Measurements from ENCODE around the gene GATAD2A.

DNA sequence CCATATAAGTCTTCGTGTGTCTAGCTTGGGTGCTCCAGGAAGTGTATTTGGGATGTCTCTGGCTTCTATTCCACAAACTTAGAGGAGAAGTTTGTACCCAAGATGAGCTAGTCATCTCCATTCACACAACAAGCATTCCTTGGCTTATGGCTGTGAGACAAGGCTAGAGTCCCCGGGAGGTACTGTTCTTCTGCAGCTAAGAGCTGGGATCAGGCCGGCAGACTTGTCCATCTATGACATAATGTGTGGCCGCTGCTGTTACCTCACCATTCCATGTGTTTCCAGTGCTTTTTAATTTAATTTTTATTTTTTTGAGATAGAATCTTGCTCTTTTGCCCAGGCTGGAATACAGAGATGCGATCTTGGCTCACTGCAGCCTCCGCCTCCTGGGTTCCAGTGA is 20.7 kb downstream of the GATAD2A start:
- TF ChIP-seq, protein P1, sequence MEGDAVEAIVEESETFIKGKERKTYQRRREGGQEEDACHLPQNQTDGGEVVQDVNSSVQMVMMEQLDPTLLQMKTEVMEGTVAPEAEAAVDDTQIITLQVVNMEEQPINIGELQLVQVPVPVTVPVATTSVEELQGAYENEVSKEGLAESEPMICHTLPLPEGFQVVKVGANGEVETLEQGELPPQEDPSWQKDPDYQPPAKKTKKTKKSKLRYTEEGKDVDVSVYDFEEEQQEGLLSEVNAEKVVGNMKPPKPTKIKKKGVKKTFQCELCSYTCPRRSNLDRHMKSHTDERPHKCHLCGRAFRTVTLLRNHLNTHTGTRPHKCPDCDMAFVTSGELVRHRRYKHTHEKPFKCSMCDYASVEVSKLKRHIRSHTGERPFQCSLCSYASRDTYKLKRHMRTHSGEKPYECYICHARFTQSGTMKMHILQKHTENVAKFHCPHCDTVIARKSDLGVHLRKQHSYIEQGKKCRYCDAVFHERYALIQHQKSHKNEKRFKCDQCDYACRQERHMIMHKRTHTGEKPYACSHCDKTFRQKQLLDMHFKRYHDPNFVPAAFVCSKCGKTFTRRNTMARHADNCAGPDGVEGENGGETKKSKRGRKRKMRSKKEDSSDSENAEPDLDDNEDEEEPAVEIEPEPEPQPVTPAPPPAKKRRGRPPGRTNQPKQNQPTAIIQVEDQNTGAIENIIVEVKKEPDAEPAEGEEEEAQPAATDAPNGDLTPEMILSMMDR (IDR thresholded peaks at IDR 0.05), result no peak
- TF ChIP-seq POLR2A (IDR thresholded peaks at IDR 0.05) (no peak), POLR2AphosphoS5 (IDR thresholded peaks at IDR 0.05) (no peak)

Data from prostate gland (tissue), 2 donors.